HepG2 (cell line): ENCODE results near the gene OSBPL2. TPM values are rescaled to one million over a fixed set of nuclear protein-coding genes. Genes with fewer than 3 reads are reported as not detected.

Experiments used
- ATAC-seq: fragments of 200-7000 bp; cut with Tn5 transposase; 3 replicates; pipeline ENCODE4 v1.9.1; 2020; ENCODE audit warnings: mild to moderate bottlenecking, moderate library complexity
- BruUV-seq: library from RNA; stranded (reverse); fragments of 400-500 nt; replicated peaks from 2 replicates; lab custom pipeline; 2021; lab: Mats Ljungman, UMichigan
- CTCF ChIA-PET: fragments of 300-600 bp; formaldehyde crosslinking; extraction: SDS; loops from one replicate; lab custom pipeline; 2021; ENCODE audit warnings: low total read pairs, inconsistent platforms, low intra/inter-chr PET ratio; lab: Yijun Ruan, JAX
- POLR2A ChIA-PET: fragments of 350-600 bp; sonication (Branson Sonifier 250); formaldehyde crosslinking; loops from one replicate; lab custom pipeline; 2020; ENCODE audit warnings: antibody characterized with exemption, inconsistent platforms; lab: Yijun Ruan, JAX
- DNase-seq: peaks from one replicate; pipeline ENCODE4 v3.0.0-alpha.2; 2015; ENCODE audit warnings: low spot score
- FAIRE-seq: peaks from 3 replicates; lab custom pipeline; 2011; peaks lifted over from hg19 to GRCh38; lab: Jason Lieb, UNC
- H2AFZ ChIP-seq: one replicate; pipeline ENCODE4 v1.6.1; 2011; ENCODE audit warnings: low read length, inconsistent platforms
- H3K27ac ChIP-seq: fragments of 300-600 bp; 3 replicates; pipeline ENCODE4 v1.8.0; 2011; ENCODE audit warnings: mixed run types, mild to moderate bottlenecking, mixed read lengths, low read length, inconsistent platforms; ENCODE audit not compliant: insufficient read depth; ENCODE audit errors: extremely low read length
- H3K27me3 ChIP-seq, 2 experiments: fragments of 200-600 bp in 1 of 2; 2 replicates in 1 of 2; 3 replicates in 1 of 2; pipeline versions ENCODE4 v1.6.0 to v1.8.0; 2011; ENCODE audit warnings: low read length in 2 of 2, mild to moderate bottlenecking in 2 of 2, moderate library complexity in 2 of 2, inconsistent platforms in 1 of 2; ENCODE audit not compliant: insufficient read depth in 2 of 2, control insufficient read depth in 1 of 2
- H3K36me3 ChIP-seq, 2 experiments: fragments of 200-600 bp in 1 of 2; replicated peaks in 1 of 2; 2 replicates in 1 of 2; 3 replicates in 1 of 2; pipeline versions ENCODE4 v1.5.1 to v1.8.0; 2011; ENCODE audit warnings: low read length in 2 of 2, inconsistent platforms in 1 of 2; ENCODE audit not compliant: insufficient read depth in 2 of 2, control insufficient read depth in 1 of 2
- H3K4me1 ChIP-seq: 2 replicates; pipeline ENCODE4 v1.5.1; 2012; ENCODE audit warnings: low read length, inconsistent platforms; ENCODE audit not compliant: insufficient read depth
- H3K4me2 ChIP-seq: 2 replicates; pipeline ENCODE4 v1.6.0; 2011; ENCODE audit warnings: low read depth, low read length, inconsistent platforms
- H3K4me3 ChIP-seq, 3 experiments: fragments of 200-600 bp in 1 of 3; sonication (generic), shearing (Covaris generic) in 1 of 3; replicated peaks in 1 of 3; 2 replicates each; pipeline ENCODE4 v1.5.1; 2011 to 2016; ENCODE audit warnings: low read length in 3 of 3, inconsistent platforms in 2 of 3, low read depth in 2 of 3, mild to moderate bottlenecking in 2 of 3, control low read depth in 1 of 3, mixed read lengths in 1 of 3; ENCODE audit not compliant: insufficient read depth in 1 of 3
- H3K79me2 ChIP-seq: one replicate; pipeline ENCODE4 v1.6.1; 2011; ENCODE audit warnings: low read length, inconsistent platforms; ENCODE audit not compliant: insufficient read depth
- H3K9ac ChIP-seq: 2 replicates; pipeline ENCODE4 v1.6.0; 2011; ENCODE audit warnings: mild to moderate bottlenecking, low read depth, low read length, inconsistent platforms; ENCODE audit not compliant: insufficient read depth
- H3K9me3 ChIP-seq: 2 replicates; pipeline ENCODE4 v1.5.1; 2012; ENCODE audit warnings: mild to moderate bottlenecking, low read length
- H4K20me1 ChIP-seq: 2 replicates; pipeline ENCODE4 v1.6.0; 2011; ENCODE audit warnings: inconsistent platforms, mild to moderate bottlenecking, low read length, moderate library complexity; ENCODE audit not compliant: insufficient read depth
- ATAD3A ChIP-seq: sonication (generic); formaldehyde crosslinking; IDR thresholded peaks from 2 replicates; pipeline ENCODE4 v1.4.0; 2020; ENCODE audit warnings: missing genetic modification reagents
- HOXA3 ChIP-seq: sonication (generic); formaldehyde crosslinking; IDR thresholded peaks from 2 replicates; pipeline ENCODE4 v1.5.0; 2020; ENCODE audit warnings: missing genetic modification reagents
- HOXD1 ChIP-seq: sonication (generic); formaldehyde crosslinking; IDR thresholded peaks from 2 replicates; pipeline ENCODE4 v1.5.0; 2020; ENCODE audit warnings: missing genetic modification reagents
- PCBP1 ChIP-seq: fragments of 200-400 bp; formaldehyde crosslinking; IDR thresholded peaks from 2 replicates; pipeline ENCODE4 v1.6.1; 2017; ENCODE audit warnings: mild to moderate bottlenecking, low read depth, low read length, borderline replicate concordance
- RAD21 ChIP-seq: fragments of 450-650 bp; formaldehyde crosslinking; IDR thresholded peaks from 2 replicates; pipeline ENCODE4 v1.5.0; 2020; ENCODE audit warnings: mild to moderate bottlenecking
- SMYD3 ChIP-seq: sonication (generic); formaldehyde crosslinking; IDR thresholded peaks from 2 replicates; pipeline ENCODE4 v1.8.1; 2023; ENCODE audit warnings: mild to moderate bottlenecking, missing genetic modification reagents
- SOX13 ChIP-seq, 3 experiments: fragments of 450-650 bp in 1 of 3; sonication (generic) in 1 of 3; formaldehyde crosslinking in 1 of 3; IDR thresholded peaks in 2 of 3; conservative IDR thresholded peaks in 1 of 3; 2 replicates each; pipeline versions ENCODE4 v1.5.0 to v1.6.1; 2016 to 2020; ENCODE audit warnings: antibody characterized with exemption in 1 of 3, mild to moderate bottlenecking in 1 of 3, missing compliant biosample characterization in 1 of 3, missing genetic modification reagents in 1 of 3, moderate library complexity in 1 of 3
- TFE3 ChIP-seq: IDR thresholded peaks from 2 replicates; pipeline ENCODE4 v1.6.1; 2016
- ZMYM3 ChIP-seq: sonication (generic); formaldehyde crosslinking; IDR thresholded peaks from 2 replicates; pipeline ENCODE4 v1.5.1; 2020; ENCODE audit warnings: mild to moderate bottlenecking, missing genetic modification reagents
- ZNF317 ChIP-seq: sonication (generic); formaldehyde crosslinking; IDR thresholded peaks from 2 replicates; pipeline ENCODE4 v1.5.0; 2020; ENCODE audit warnings: mild to moderate bottlenecking, missing genetic modification reagents
- ZNF512B ChIP-seq: sonication (generic); formaldehyde crosslinking; IDR thresholded peaks from 2 replicates; pipeline ENCODE4 v1.5.1; 2020; ENCODE audit warnings: missing genetic modification reagents, mild to moderate bottlenecking, borderline replicate concordance
- WGBS: methylation state at CpG from one replicate; pipeline ENCODE4 v1.1.6; 2017; ENCODE audit warnings: low lambda C conversion rate; 5-methylcytosine and 5-hydroxymethylcytosine counted together
- in situ Hi-C: cut with HindIII; loops from 2 replicates; pipeline ENCODE4 v1.10.0; 2017; ENCODE audit warnings: low pct_unique_long_range_greater_than_20kb; ENCODE audit not compliant: extremely low pct_ligation_motif_present
- intact Hi-C: fragments of 100-400 bp; cut with micrococcal nuclease; formaldehyde crosslinking; loops from one replicate; pipeline ENCODE4 v1.10.0; 2022; ENCODE audit not compliant: unreplicated experiment
- polyA plus RNA-seq, 8 experiments: library from polyadenylated mRNA; depleted of rRNA in 3 of 8; stranded (reverse) in 7 of 8; unstranded in 1 of 8; fragments of >200 nt; fragmentation: Illumina TruSeq in 4 of 8; extraction: Trizol in 4 of 8; gene quantifications; 2 replicates each; pipeline versions ENCODE4 v1.2.1 to v1.2.3, GENCODE V29; 2011 to 2016; ENCODE audit warnings: low read depth in 4 of 8, missing spikeins in 1 of 8, mixed read lengths in 1 of 8; ENCODE audit not compliant: insufficient read depth in 1 of 8
- total RNA-seq, 5 experiments: library from RNA; depleted of rRNA; stranded (reverse); fragments of >200 nt; fragmentation: Illumina TruSeq; extraction: Trizol; gene quantifications; 2 replicates each; pipeline ENCODE4 v1.2.3, GENCODE V29; 2016; ENCODE audit warnings: low read depth in 1 of 5
- TF ChIP-seq, protein P1 (sequence below): sonication (generic); formaldehyde crosslinking; conservative IDR thresholded peaks from 2 replicates; pipeline ENCODE4 v1.4.0; 2020; ENCODE audit warnings: missing genetic modification reagents
- TF ChIP-seq, protein P2 (sequence below): sonication (generic); formaldehyde crosslinking; IDR thresholded peaks from 2 replicates; pipeline ENCODE4 v1.4.0; 2020; ENCODE audit warnings: mild to moderate bottlenecking, missing genetic modification reagents

OSBPL2 gene
- total and polyA plus RNA-seq, 2 of the 13 experiments (the other 11 are each of a cell fraction or from before 2014, with no cell fraction given) = 18.5 to 37.4 TPM

DNA sequence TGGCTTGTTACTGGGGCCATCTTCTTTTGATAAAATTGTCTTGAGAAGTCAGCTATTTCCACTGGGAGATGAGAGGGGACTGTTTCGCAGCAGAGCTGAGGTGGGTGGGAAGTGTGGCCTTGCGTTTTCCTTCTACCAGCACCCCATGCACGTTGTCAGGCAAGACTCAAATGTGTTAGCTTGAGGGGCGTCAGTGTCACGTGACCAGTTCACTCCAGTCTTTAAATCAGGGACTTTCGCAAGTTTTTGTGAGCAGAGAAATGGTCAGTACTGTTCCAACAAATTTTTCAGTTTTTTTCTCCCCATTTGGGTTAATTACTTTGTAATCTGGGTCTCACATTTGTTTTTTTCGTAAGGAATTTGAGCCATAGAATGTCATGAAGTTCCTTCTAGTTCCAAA lies 43.8 kb downstream of the OSBPL2 start:
- no TSS peak for BruUV-seq
- no peaks in the 10 kb centered on the region for H3K4me1 ChIP-seq
- ChIA-PET CTCF (no interaction called here), POLR2A (no interaction called here)
- no peaks in the 10 kb centered on the region for H3K9me3 ChIP-seq
- H3K27me3 ChIP-seq = no peaks in the 10 kb centered on the region
- intact Hi-C loops = no loop called here
- no peaks in the 10 kb centered on the region for H3K79me2 ChIP-seq
- no peak overlapping the region for H3K9ac ChIP-seq
- H2AFZ ChIP-seq = no peak overlapping the region
- in situ Hi-C loops = no loop called here
- ATAC-seq = no peak
- H4K20me1 ChIP-seq = no peaks in the 10 kb centered on the region
- no peak for TF ChIP-seq HOXA3 (CRISPR knock-in tag)
- no peak for TF ChIP-seq RAD21 (CRISPR knock-in tag)
- TF ChIP-seq, protein P1, sequence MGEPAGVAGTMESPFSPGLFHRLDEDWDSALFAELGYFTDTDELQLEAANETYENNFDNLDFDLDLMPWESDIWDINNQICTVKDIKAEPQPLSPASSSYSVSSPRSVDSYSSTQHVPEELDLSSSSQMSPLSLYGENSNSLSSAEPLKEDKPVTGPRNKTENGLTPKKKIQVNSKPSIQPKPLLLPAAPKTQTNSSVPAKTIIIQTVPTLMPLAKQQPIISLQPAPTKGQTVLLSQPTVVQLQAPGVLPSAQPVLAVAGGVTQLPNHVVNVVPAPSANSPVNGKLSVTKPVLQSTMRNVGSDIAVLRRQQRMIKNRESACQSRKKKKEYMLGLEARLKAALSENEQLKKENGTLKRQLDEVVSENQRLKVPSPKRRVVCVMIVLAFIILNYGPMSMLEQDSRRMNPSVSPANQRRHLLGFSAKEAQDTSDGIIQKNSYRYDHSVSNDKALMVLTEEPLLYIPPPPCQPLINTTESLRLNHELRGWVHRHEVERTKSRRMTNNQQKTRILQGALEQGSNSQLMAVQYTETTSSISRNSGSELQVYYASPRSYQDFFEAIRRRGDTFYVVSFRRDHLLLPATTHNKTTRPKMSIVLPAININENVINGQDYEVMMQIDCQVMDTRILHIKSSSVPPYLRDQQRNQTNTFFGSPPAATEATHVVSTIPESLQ = no peak
- TF ChIP-seq ZMYM3 (CRISPR knock-in tag) = no peak
- TF ChIP-seq ZNF317 (CRISPR knock-in tag) = no peak
- TF ChIP-seq PCBP1 = no peak
- no peak for TF ChIP-seq SOX13 (IDR thresholded peaks at IDR 0.05)
- TF ChIP-seq SOX13 (CRISPR knock-in tag; conservative IDR thresholded peaks at IDR 0.05 in 1 of 2, IDR thresholded peaks at IDR 0.05 in 1 of 2) = no peak
- TF ChIP-seq, protein P2, sequence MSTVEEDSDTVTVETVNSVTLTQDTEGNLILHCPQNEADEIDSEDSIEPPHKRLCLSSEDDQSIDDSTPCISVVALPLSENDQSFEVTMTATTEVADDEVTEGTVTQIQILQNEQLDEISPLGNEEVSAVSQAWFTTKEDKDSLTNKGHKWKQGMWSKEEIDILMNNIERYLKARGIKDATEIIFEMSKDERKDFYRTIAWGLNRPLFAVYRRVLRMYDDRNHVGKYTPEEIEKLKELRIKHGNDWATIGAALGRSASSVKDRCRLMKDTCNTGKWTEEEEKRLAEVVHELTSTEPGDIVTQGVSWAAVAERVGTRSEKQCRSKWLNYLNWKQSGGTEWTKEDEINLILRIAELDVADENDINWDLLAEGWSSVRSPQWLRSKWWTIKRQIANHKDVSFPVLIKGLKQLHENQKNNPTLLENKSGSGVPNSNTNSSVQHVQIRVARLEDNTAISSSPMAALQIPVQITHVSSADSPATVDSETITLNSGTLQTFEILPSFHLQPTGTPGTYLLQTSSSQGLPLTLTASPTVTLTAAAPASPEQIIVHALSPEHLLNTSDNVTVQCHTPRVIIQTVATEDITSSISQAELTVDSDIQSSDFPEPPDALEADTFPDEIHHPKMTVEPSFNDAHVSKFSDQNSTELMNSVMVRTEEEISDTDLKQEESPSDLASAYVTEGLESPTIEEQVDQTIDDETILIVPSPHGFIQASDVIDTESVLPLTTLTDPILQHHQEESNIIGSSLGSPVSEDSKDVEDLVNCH (CRISPR knock-in tag) = no peak
- no peak for TF ChIP-seq ATAD3A (CRISPR knock-in tag)
- no peak for TF ChIP-seq ZNF512B (CRISPR knock-in tag)
- no peak for TF ChIP-seq TFE3
- TF ChIP-seq SMYD3 (CRISPR knock-in tag) = no peak
- TF ChIP-seq HOXD1 (CRISPR knock-in tag) = no peak
- TF ChIP-seq, all 625 proteins: peak for 0
- peaks cover 60 to 85% of the 10 kb centered on the region in 2 experiments for H3K36me3 ChIP-seq
- H3K4me3 ChIP-seq = no peak overlapping the region
- H3K27ac ChIP-seq = no peak overlapping the region
- WGBS = 95% methylated on average over 7 of the region's 7 CpGs
- FAIRE-seq (peak; percentile 36), DNase-seq (no peak)
- H3K4me2 ChIP-seq = no peak overlapping the region
